PFSK-1 (cell line): ENCODE results near the gene RDH16.

Source experiments
- POLR2AphosphoS5 ChIP-seq: IDR thresholded peaks from 2 replicates; pipeline ENCODE4 v1.6.1; 2012; ENCODE audit warnings: low read depth, mild to moderate bottlenecking, control low read depth, low read length, moderate library complexity
- SIN3A ChIP-seq: IDR thresholded peaks from 2 replicates; pipeline ENCODE4 v1.6.1; 2012; ENCODE audit warnings: mild to moderate bottlenecking, low read length, moderate library complexity, borderline replicate concordance; ENCODE audit not compliant: insufficient read depth
- TAF1 ChIP-seq: IDR thresholded peaks from 2 replicates; pipeline ENCODE4 v1.6.1; 2012; ENCODE audit warnings: low read length, control low read depth, borderline replicate concordance; ENCODE audit not compliant: insufficient read depth

DNA sequence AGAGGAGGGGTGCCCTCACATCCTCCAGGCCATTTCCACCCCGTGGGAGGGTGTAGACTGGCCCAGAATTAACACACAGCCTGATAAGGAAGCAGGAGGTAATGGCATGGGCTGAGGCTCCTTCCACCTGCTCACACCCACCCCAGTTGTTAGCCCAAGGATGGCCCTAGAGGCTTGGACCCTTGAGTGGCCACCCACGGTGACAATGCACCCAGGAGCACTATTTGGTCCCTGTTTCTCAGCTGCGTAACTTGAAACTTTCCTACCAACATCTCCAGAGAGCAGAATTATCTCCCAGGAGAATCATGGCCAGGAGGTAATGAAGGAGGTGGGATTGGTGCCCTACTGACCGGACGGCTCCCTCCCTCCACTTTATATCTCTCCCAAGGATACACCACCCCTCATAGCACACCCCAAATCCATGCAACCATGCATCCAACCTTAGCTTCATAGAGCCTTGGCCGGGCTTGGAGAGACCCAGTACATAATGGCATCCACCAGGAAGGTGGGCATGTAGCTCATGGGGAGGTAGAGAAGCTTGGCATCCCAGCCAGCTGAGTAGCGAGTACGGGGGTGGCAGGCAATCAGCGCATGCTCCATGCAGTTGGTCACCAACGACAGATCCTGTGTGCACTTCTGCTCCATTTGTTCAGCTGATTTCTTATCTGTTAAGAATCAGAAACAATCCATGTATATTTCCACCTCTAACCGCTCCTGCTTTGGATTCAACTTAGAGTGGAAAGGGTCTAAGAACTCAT lies 5.6 kb downstream of the RDH16 start:
- TF ChIP-seq SIN3A (no peak), POLR2AphosphoS5 (no peak), TAF1 (no peak)
